NCI-H774 (cell line): ENCODE measurements around the gene PRKCB.

Source experiments
- DNase-seq: peaks from one replicate; lab custom pipeline; 2025; lab: John Stamatoyannopoulos, UW

Gene PRKCB

DNA sequence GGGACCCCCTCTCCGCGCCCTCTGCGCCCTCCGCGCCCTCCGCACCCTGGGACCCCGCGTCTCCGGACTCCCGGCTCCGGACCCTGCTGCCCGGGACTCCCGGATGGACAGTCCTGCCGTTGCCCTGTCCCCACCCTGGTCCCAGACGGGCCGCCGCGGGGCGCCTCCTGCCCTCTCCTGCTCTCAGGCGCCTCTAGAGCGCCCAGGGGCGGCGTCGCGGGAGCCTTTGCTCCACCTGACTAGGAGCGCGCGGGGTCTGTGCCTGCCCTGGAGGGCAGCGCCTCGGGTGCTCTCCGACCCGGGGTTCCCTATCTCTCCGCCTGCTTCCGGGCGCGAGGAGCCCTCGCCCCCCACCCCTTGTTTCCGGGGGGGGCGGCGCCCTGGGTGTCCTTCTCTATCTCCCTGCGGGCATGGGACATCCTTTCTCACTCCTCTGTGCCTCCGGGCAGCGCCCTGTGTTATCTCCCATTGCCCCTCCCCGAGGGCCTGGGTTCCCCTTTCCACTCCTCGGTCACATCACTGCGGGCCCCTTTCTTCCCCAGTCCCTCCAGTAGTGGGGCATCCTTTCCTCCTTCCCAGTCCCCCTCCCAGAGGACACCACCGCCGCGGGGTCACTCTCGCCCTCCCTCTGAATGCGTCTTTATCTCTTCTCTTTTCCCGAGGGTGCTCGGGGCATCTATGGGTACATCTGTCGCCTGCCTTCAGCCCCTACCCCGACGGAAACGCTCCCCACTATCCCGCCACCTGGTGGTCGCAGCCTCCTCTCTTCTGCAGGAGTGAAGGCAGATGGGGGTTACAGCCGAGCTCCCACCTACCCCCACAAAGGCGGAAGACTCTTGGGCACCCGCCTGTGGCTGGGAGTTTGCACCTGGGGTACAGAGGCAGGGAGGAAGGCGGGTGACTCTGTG lies 875 bp downstream of the PRKCB start:
- no peak for DNase-seq

DNA sequence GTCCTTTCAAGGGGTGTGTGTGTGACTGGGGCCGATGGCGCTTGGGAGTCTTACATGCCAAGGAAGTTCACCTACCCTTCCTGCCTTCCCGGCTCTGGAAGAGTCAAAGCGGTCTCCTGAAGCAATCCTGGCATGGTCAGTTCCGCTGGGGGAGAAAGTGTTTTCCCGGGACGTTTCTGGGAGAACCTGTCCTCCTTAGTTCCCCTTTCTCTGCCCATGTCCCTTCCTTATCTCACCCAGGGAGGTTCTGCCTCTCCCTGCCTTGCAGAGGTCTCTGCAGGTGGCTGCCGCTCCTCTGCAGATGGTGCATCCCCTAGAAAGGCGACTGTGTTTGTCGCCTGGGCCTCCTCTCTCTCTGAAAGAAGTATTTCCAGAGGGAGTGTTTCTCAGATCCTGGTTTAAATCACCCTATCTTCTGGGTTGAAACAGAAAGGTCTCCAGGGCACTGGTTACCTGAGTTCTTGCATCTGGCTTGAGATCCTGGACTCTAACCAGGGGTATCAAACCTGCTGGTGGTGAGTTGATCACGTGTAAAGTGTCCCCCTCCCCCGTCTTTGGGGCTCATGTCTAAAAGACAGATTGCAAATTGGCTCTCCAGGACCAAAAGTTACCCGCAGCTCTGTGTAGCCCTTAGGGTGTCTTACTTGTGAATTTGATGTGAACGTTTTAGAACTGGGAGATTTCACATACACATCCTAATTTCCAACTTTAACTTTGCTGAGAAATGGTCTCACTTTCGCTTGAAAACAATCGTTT lies 1.9 kb downstream of the PRKCB start:
- DNase-seq = no peak

DNA sequence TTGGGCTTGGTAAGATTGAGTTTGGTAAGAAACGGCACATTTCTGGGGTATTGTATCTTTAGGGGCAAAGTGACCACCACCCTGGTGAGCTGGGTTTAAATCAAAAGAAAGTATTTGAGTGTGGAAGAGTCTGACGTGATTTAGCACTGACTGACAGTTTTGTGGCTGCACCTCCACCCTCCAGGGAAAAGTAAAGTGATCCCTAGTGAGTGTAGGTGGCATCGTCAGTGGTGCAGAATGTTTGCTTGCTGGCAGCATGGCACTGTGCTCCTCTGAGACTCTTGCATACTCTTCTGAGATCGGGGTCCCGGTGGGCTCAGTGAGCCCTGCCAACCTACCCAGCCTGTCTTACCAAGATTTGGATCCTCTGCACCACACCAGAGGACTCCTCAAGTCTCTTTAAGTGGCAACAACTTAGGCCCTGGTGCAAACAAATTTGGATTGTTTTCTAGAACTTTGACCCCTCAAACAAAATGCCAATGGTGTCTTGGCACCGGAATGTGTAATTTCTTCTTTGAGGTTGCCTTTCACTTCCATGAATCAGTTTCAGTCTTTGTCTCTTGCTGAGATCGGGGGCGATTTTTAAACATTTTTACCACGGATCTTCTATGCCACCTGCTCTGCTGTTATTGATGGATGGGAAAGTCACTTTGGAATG lies 2.8 kb downstream of the PRKCB start:
- DNase-seq = no peak

DNA sequence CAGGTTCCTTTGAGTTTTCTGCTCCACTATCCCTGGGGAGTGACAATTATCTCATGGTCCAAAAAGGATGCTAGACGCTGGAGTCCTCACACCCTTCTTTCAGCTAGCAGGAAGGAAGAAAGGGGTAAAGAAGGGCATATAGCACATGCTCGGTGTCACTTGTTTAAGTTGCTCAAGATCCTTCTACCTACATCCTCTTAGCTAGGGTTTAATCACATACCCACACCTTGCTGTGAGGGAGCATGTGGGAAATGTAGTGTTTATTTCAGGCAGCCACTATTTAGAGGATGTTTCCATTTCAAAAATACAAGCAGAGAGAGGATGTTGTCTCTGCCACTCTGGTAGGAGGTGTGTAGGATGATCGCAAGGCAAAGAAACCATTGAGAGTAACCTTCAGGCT lies 4.5 kb downstream of the PRKCB start:
- DNase-seq = no peak

DNA sequence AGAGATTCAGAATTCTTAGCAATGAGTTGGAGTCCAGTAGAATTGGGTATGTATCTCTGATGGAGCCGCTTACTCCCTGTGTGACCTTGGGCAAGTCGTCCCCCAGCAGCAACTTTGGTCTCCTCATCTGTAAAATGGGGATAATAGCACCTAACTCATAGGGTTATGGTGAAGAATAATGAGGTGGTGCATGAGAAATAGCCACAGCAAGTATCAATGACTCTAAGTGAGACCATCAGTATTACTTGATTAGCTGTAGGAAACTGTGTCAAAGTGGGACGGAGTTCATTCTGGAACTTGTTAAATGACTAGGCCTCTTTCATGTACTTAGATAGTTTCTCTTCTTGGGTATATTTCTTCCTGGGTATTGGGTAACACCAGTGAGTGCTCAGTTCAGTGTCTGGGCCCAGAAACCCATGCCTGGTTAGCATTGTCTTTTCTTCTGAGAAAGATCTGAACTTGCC lies 6.4 kb downstream of the PRKCB start:
- no peak for DNase-seq

DNA sequence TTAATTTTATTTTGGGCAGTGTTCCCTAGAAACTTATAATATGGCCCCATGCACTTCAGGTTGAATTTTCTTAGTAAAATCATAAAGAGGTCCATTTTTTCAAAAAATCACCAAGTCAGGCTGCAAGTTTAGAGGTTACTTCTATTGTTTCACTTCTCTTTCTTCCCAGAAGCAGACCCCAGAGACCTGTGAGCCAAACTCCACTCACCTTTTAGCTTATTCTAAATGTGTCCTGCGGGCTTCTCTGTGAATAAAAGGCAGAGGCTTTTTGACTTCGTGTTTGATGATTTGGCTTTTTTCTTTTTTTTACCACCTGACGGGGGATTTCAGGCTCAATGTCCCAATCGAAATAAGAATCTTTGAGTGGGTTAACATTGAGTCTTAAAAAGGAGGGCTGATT lies 7.4 kb downstream of the PRKCB start:
- no peak for DNase-seq

DNA sequence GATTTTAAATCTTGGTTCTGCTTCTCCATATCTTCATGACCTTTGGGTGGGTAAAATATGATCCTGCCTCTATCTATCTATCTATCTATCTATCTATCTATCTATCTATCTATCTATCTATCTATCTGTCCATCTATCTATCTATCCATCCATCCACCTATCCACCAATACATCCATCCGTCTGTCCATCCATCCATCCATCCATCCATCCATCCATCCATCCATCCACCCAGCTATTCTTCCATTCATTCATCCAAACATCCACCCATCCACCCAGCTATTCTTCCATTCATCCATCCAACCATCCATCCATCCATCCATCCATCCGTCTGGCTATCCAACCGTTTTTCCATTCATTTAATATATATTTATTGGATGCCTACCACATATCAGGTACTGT lies 11.5 kb downstream of the PRKCB start:
- DNase-seq = no peak

DNA sequence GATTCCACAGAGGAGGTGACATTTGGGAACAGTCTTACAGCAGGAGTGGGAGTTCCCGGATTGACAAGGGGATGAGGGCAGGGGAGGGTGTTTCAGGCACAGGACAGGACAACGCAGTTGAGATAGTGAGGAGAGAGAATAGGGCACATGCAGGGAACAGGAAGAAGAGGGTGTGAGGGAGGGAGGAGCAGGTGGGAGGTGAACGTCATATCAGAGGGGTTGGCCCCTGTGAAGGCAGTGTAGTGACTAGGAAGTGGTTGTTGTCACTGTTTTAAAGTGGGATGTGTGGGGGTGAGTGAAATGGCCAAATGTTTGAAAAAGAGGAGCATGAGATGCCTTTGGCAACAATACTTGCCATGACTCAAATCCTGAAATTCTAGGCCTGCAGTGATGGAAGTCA lies 12.2 kb downstream of the PRKCB start:
- DNase-seq = no peak

DNA sequence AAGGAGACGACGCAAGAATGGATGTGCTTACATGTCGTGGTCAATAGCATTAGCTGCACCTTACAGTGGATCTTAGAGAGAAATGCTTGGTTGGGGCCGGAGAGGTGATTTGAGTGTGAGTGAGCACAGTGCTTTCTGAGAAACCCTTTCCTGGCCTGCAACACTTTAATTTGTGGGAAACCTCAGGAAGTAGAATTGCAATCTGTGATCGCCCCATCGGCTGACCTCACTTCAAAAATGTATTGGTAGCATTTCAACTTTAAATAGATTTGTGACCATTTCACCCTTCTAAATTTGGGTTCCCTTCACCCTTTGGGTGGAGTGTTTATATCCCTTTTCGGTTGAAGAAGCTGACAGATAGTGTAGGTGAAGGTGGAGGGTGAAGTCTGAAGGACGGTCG lies 13.2 kb downstream of the PRKCB start:
- DNase-seq = no peak

DNA sequence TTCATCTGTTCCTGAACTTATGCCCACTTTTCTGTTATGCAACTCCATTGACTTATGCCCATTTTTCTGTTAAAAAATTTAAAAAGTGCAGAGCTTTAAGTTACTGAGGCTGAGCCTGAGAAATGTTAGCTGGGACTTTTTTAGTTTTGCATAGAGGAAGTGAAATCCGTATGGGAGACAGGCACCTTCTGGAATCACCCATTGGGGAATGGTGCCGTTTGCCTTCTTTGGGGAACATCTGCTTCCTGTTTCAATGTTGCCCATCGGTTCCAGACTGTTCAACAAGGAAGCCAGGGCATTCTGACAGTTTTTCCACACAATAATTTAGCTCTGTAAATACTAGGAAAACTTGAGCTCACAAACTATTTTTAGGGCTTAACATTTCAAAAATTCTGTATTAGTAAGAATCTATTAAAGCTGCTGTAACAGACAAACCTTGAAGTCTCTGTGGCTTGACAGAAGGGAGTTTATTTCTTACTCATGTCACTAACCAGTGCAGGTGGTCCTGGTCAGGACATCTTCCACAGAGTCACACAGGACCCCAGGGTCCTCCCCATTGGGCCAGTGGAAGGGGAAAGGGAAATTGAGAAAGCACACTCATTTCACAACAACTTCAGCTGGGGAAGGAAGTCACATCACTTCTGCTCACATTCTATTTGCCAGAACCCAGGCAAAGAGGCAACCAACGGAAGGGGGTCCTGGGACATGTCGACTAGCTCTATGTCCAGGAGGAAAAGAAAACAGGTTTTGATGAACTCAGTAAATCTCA lies 17.2 kb downstream of the PRKCB start:
- DNase-seq = no peak

DNA sequence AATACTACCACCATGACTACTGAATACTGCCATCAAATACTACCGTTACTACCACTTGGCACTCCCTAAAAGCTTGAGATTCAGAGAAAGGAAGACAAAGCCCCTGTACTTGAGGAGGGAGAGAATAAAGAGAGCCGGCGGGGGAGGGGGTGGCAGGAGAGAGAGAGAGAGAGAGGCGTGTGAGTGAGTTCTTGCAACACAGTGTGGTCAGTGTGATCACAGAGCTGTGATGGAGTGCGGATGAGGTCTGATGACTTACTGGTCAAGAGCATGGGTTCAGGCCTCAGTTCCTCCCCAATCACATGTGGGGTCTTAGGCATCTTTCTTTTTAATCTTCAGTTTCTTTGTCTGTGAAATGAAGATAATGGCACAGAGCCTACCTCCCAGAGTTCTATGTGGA lies 19.2 kb downstream of the PRKCB start:
- no peak for DNase-seq

DNA sequence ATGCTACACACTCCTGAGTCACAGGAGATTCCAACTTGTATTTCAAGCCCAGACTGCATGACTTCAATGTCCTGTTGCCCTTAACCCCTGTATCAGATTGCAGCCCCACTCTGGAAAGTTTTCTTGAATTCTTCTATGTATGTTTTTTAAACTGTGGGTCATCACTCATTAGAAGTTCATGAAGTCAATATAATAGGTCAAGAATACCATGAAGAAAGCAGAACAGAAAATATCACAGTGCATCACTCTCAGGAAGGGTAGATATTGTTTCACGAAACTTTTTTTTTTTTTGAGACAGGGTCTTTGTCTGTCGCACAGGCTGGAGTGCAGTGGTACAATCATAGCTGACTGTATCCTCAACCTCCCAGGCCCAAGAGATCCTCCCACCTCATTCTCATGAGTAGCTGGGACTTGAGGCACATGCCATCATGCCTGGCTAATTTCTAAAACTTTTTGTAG lies 20.5 kb downstream of the PRKCB start:
- no peak for DNase-seq

DNA sequence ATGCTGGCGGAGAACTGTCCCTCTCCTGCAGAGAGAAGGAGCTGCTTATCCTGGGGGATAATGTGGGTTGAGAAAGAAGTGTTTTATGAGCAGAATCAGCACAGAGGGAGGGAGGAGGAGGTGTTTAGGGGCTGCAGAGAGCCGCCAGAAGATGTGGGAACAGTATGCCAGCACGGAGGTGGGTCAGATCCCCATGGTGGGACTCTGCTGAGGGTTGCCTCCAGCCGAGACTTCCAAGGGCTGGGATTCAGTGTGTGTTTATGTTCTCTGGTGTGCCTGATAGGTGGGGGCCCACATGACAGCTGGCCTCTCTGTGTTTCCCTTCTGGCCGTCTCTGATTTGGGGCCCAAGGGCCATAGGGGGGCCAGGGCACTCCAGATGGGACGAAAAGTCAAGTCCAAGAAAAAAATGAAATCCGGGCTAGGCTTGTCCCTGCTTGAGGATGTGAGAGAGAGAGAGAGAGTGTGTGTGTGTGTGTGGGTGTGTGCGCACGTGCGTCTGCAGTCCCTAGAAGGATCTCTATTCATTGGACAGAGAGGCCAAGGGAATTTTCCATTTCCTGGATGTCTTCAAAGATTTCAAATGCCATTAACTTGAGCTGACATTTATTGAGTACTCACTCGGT lies 21.6 kb downstream of the PRKCB start:
- no peak for DNase-seq

DNA sequence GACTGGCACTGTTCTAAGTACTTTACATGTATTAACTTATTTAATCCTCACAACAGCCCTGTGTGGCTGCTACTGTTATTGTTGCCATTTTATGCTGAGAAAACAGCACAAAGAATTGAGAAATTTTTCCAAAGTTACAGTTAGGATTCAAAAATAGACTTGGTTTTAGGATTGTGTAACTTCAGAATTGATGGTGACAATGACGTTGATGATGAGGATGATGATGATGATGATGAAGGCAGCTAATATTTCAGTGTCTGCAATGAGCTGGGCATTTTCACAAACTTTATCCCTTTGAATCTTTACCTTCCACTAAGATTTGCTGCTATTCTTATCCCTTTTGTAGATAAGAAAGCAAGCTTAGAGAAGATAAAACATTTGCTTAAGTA lies 22.1 kb downstream of the PRKCB start:
- DNase-seq = no peak

DNA sequence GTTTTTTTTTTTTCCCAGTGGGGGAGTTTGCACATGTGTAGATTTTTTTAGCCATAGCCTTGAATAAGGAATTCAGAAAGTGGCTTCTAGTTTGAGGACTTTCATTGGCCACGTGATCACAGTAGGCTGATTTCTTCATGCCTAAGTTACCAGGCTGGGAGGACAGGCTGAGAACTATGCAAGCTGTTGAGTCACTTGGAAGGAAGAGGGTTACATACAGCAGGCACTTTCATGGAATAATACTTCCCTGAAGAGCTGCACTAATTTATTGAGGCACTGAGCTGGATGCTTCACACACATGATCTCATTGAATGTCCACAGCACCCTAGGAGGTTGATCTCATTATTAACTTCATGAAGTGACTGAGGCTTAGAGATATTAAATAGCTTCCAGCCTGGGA lies 22.8 kb downstream of the PRKCB start:
- DNase-seq = no peak

DNA sequence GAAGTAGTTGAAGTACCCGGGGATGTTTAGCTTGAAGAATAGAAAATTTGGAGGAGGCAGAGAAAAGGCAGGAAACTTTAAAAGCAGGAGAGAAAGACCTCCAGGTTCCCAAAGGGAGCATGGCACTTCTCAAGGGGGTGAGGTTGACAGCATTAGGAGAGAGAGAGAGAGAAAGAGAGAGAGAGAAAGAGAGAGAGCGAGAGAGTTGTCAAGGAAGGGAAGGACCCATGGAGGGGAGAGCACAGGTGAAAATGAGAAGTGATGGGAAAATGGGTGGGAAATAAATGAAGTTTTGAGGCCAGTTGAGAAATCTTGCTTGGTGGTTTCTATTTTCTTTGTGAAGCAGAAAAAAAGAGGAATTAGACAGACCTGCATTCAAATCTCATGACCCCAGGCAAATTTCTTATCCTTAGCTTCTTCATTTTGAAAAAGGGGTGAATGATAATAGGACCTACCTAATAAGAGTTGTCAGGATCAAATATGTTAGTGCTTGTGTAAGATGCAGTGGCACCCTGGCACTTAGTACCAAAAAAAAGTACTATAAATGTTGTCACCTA lies 24.0 kb downstream of the PRKCB start:
- DNase-seq = no peak

DNA sequence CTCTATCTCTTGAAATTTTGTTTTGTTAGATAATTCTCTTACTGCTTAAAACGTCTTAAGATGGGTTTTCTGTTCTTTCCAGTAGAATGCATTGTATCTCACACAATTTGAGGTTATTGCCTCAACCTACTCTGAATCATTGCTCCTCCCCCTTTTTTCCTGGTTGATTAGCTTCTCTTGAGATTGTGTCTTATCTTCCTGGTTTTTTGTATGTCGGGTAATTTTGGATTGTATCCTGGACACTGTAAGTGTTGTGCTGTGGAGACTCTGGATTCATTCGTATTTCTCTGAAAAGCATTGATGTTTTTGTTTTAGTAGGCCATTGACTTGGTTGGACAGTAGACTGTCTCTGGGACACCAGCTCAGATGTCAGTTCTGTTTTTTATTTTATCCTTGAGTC lies 26.1 kb downstream of the PRKCB start:
- DNase-seq = no peak

DNA sequence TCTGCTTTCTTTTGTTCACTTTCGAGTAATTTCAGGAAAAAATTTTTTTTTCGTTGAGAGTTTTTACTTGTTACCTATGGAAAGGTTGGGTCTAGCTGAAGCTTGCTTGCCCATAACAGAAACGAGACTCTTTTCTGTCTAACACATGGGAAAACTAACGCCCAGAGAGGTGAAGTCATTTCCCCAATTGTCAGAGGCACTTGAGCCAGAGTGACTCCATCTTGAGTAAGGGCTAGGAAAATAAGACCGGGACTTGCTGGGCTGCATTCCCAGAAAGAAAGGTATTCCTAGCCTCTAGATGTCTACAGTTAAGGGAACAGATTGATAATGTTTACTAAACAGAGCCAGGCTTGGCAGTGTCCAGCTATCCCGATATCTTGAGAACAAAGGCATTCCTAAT lies 26.8 kb downstream of the PRKCB start:
- DNase-seq = no peak

DNA sequence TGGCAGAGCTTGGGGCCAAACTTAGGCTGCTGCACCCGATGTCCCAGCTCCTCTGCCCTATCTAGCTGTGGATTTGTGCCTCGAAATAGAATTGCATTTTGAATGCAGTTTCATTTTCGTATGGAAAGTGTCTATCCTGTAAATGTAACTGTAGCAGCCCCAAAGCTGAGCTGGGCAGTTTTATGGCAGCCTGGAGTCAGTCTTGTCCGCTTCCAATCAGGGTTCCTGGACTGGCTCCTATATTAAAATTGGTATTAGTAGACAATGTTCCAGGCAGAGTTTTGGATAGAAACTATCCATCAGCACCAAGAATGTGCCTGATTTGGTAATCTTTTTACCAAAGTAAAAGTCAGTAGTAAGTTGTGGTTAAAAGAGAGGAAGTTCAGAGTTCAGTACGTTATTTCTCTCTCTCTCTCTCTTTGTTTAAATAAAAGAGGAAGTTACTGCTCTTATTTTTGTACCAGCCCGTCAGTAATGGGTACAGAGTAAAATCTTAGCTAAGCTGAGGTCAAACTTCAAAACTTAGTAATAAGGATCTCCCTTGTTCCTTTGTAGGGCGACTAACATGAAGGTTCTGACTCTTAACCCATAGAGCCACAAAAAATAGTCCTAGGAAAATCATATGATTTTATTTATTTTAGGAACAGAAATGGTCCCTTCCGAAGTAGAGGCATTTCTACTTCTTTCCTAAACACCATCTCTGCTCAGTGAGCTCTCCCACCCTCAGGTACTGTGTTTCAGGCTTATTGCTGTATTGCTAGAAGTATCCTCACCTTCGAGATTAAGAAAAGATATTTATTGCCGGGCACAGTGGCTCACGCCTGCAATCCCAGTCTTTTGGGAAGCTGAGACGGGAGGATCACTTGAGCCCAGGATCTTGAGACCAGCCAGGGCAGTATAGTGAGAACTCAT lies 28.0 kb downstream of the PRKCB start:
- no peak for DNase-seq

DNA sequence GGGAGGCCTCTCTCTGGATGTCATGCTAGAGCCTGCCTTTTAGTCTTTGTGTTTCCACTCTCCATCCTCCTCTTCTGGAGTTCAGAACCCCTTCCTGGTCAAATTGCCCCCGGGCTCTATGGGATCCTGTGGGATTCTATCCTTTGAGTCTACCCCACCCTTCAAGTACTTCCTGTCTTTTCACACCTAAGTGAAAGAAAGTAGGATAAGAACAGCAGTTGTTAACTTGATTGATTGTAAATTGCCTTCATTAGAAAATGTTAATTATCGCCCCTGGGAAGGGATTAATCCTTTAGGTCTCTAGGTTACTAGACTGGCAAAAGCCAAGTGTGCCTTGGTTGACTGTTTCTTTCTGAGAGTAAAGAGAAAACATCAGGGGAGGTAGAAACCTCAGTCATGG lies 30.1 kb downstream of the PRKCB start:
- DNase-seq = no peak
